ENCODE results near the gene ZNF33B.

The ZNF33B gene

DNA sequence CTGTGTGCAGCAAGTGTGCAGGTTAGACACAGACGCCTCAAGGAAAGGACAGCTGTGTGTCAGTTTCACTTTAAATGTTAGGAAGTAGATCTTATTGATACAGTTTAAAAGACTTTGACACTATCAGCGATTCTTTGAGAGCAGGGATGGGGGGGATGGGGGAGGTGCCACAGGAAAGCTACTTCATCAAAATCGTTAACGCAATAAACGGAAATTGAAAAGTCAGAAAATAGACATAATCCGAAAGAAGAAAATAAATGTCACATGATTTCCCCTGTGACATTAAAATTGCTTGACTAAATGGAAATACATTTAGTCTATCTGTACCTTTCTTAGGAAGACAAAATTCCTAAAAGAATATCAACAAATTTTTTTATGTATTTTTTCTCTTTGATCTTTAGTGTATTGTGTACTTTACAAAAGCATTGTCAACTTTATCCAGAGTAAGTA, 476 bp upstream of the ZNF33B start:
- peak overlapping the region; percentile 90 for H3K4me3 Mint-ChIP-seq
- H3K9me3 Mint-ChIP-seq = no peaks in the 10 kb centered on the region
- peaks cover 14% of the 10 kb centered on the region for H3K4me1 Mint-ChIP-seq (ENCODE audit: low read depth)
- H3K27me3 Mint-ChIP-seq = no peaks in the 10 kb centered on the region
- intact Hi-C loops (cut with micrococcal nuclease) = loop anchor here (1.0 to 10.0 kb wide), 2 partner anchors 86 to 146 kb away; partner anchors contain the start of gene BMS1
- H3K27ac Mint-ChIP-seq = peak overlapping the region; percentile 95
- H3K36me3 Mint-ChIP-seq (ENCODE audit: low read depth) = peaks cover 9% of the 10 kb centered on the region

GRCh38 chr10:42637648-42638054, 719 bp downstream of the ZNF33B start:
- Mint-ChIP-seq H3K4me1 (ENCODE audit: low read depth) (peaks cover 14% of the 10 kb centered on the region), H3K4me3 (peak overlapping the region; percentile 90), H3K9me3 (no peaks in the 10 kb centered on the region), H3K27me3 (no peaks in the 10 kb centered on the region), H3K36me3 (ENCODE audit: low read depth) (peaks cover 9% of the 10 kb centered on the region), H3K27ac (peak overlapping the region; percentile 95)
- intact Hi-C loops (cut with micrococcal nuclease) = loop anchor here (1.0 to 10.0 kb wide), 2 partner anchors 84 to 147 kb away; partner anchors contain the start of gene BMS1

DNA sequence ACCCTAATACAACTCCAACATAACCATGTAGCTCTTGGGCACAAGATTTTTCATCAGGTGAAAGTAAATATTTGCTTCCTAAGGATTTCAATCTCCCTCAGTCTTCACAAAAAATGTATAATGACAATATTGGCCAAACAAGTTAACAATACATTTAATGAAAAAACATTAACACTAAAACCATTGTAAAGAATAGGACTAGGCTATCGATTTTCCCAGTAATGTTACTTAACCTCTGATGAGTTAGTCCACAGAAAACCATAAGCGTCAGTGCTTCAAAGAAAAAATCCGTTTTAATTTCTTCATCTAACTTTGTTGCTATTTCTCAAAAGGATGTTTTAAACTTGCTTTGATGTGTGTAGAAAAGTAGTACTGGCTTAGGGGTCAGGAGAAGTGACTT, 1.2 kb downstream of the ZNF33B start:
- intact Hi-C loops (cut with micrococcal nuclease) = loop anchor here (10.0 kb wide), 1 partner anchor 148 kb away; the partner anchor contains the start of gene BMS1
- Mint-ChIP-seq H3K36me3 (ENCODE audit: low read depth) (peaks cover 9% of the 10 kb centered on the region), H3K27me3 (no peaks in the 10 kb centered on the region), H3K27ac (peak overlapping the region; percentile 95), H3K9me3 (no peaks in the 10 kb centered on the region), H3K4me3 (no peak overlapping the region), H3K4me1 (ENCODE audit: low read depth) (peaks cover 14% of the 10 kb centered on the region)

- Mint-ChIP-seq H3K36me3 (ENCODE audit: low read depth) (peaks cover 25% of the 10 kb centered on the region), H3K27me3 (no peaks in the 10 kb centered on the region), H3K9me3 (no peaks in the 10 kb centered on the region), H3K4me1 (ENCODE audit: low read depth) (peaks cover 13% of the 10 kb centered on the region), H3K27ac (no peak overlapping the region), H3K4me3 (no peak overlapping the region)
- intact Hi-C loops (cut with micrococcal nuclease) = loop anchor here (10.0 kb wide), 1 partner anchor 150 kb away; the partner anchor contains the start of gene BMS1
Measured at GRCh38 chr10:42635098-42635497, 3.3 kb downstream of the ZNF33B start.

DNA sequence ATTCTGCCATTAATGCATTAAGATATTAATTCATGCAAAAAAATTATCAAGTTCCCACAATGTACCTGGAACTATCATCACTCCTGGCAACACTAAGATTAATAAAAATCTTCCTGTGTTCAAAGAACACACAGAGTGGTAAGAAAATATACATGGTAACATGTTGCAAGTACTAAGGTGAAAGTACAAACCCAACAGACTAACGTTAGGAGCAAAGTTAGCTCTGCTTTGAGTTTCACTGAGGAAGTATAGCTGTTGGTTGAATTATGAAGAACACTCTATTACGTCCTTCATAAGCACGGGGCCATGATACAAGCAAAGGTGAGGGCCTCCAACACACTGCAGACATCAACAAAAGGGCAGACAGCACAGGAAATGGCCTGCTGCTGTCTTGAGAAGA, 5.8 kb downstream of the ZNF33B start:
- H3K36me3 Mint-ChIP-seq (ENCODE audit: low read depth) = peaks cover 38% of the 10 kb centered on the region
- peaks cover 14% of the 10 kb centered on the region for H3K4me1 Mint-ChIP-seq (ENCODE audit: low read depth)
- no peak overlapping the region for H3K27ac Mint-ChIP-seq

GRCh38 chr10:42630537-42631134, 7.7 kb downstream of the ZNF33B start:
- Mint-ChIP-seq H3K36me3 (ENCODE audit: low read depth) (peaks cover 53% of the 10 kb centered on the region), H3K4me1 (ENCODE audit: low read depth) (peaks cover 13% of the 10 kb centered on the region), H3K4me3 (no peak overlapping the region), H3K27ac (no peak overlapping the region), H3K27me3 (no peaks in the 10 kb centered on the region), H3K9me3 (no peaks in the 10 kb centered on the region)
- intact Hi-C loops (cut with micrococcal nuclease) = loop anchor here (10.0 kb wide), 1 partner anchor 154 kb away; the partner anchor contains the start of gene BMS1

More for the DNA sequence above, 5.8 kb downstream of the ZNF33B start:
- Mint-ChIP-seq H3K9me3 (no peaks in the 10 kb centered on the region), H3K4me3 (no peak overlapping the region), H3K27me3 (no peaks in the 10 kb centered on the region)
- intact Hi-C loops (cut with micrococcal nuclease) = loop anchor here (10.0 kb wide), 1 partner anchor 152 kb away; the partner anchor contains the start of gene BMS1

GRCh38 chr10:42623929-42624328, 14.4 kb downstream of the ZNF33B start:
- intact Hi-C loops (cut with micrococcal nuclease) = no loop called here
- Mint-ChIP-seq H3K27me3 (no peaks in the 10 kb centered on the region), H3K36me3 (ENCODE audit: low read depth) (peaks cover 72% of the 10 kb centered on the region), H3K4me3 (no peak overlapping the region), H3K27ac (no peak overlapping the region), H3K9me3 (peaks cover 14% of the 10 kb centered on the region), H3K4me1 (ENCODE audit: low read depth) (no peaks in the 10 kb centered on the region)

GRCh38 chr10:42618424-42618823, 19.9 kb downstream of the ZNF33B start:
- intact Hi-C loops (cut with micrococcal nuclease) = no loop called here
- Mint-ChIP-seq H3K4me1 (ENCODE audit: low read depth) (no peaks in the 10 kb centered on the region), H3K27me3 (no peaks in the 10 kb centered on the region), H3K36me3 (ENCODE audit: low read depth) (peaks cover 43% of the 10 kb centered on the region), H3K27ac (no peak overlapping the region), H3K9me3 (peaks cover 5% of the 10 kb centered on the region), H3K4me3 (no peak overlapping the region)

DNA sequence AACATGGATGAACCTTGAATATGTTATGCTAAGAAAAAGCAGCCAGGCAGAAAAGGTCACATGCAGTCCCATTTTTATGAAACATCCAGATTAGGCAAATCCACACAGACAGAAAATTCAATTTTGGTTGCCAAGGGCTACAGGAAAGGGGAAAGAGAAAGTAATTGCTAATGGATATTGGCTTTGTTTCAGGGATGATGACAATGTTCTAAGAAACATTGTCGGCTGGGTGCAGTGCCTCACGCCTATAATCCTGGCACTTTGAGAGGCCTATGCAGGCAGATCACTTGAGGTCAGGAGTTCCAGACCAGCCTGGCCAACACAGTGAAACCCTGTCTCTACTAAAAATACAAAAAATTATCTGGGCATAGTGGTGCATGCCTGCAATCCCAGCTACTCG, 23.0 kb downstream of the ZNF33B start:
- intact Hi-C loops (cut with micrococcal nuclease) = no loop called here

GRCh38 chr10:42609872-42610271, 28.5 kb downstream of the ZNF33B start:
- Mint-ChIP-seq H3K36me3 (ENCODE audit: low read depth) (peaks cover 45% of the 10 kb centered on the region), H3K27ac (no peak overlapping the region), H3K4me3 (no peak overlapping the region), H3K9me3 (peaks cover 34% of the 10 kb centered on the region), H3K27me3 (no peaks in the 10 kb centered on the region), H3K4me1 (ENCODE audit: low read depth) (no peaks in the 10 kb centered on the region)
- intact Hi-C loops (cut with micrococcal nuclease) = no loop called here

More for the DNA sequence above, 23.0 kb downstream of the ZNF33B start:
- no peaks in the 10 kb centered on the region for H3K9me3 Mint-ChIP-seq
- H3K27ac Mint-ChIP-seq = no peak overlapping the region
- peaks cover 28% of the 10 kb centered on the region for H3K36me3 Mint-ChIP-seq (ENCODE audit: low read depth)
- H3K4me1 Mint-ChIP-seq (ENCODE audit: low read depth) = no peaks in the 10 kb centered on the region
- H3K27me3 Mint-ChIP-seq = no peaks in the 10 kb centered on the region
- H3K4me3 Mint-ChIP-seq = no peak overlapping the region

GRCh38 chr10:42598249-42598873, 40.0 kb downstream of the ZNF33B start:
- Mint-ChIP-seq H3K36me3 (ENCODE audit: low read depth) (peaks cover 38% of the 10 kb centered on the region), H3K4me1 (ENCODE audit: low read depth) (no peaks in the 10 kb centered on the region), H3K27ac (no peak overlapping the region), H3K4me3 (no peak overlapping the region), H3K27me3 (no peaks in the 10 kb centered on the region), H3K9me3 (peaks cover 34% of the 10 kb centered on the region)
- intact Hi-C loops (cut with micrococcal nuclease) = no loop called here

DNA sequence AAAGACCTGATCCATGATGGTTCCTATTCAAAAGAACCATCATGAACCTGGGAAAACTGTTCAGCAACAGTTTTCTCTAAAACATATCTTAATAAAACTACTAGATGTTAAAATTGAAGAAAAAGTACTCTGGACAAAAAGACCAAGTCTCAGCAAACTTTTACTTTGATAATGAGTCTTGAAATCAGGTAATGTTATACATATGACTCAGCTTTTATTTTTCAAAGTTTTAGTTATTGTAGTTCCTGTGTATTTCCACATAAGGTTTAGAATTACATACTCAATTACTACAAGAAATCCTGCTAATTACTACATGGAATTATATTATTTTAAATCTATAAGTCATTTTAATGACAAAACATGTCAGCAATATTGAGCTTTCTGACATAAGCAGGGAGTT, 42.2 kb downstream of the ZNF33B start:
- H3K4me3 Mint-ChIP-seq = no peak overlapping the region
- peaks cover 44% of the 10 kb centered on the region for H3K36me3 Mint-ChIP-seq (ENCODE audit: low read depth)
- peaks cover 51% of the 10 kb centered on the region for H3K9me3 Mint-ChIP-seq
- intact Hi-C loops (cut with micrococcal nuclease) = no loop called here
- no peaks in the 10 kb centered on the region for H3K27me3 Mint-ChIP-seq
- no peak overlapping the region for H3K27ac Mint-ChIP-seq
- H3K4me1 Mint-ChIP-seq (ENCODE audit: low read depth) = no peaks in the 10 kb centered on the region

DNA sequence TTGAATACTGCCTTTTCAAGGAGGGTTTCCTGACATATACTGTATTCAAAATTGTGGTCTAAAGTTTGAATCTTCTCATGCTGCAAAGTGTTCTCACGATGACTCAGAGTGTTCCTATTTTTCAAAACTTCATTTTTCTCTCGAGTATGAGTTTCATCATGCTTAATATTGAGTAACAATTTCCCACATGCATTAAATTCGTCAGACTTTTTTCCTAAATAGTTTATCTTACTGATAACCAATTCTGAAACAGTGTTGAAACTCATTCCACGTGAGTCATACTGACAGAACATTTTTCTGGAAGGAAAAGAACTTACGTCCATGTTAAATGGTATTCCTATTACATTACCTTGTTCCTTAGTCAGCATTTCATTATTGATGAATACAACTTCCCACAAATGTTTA, 44.1 kb downstream of the ZNF33B start:
- Mint-ChIP-seq H3K9me3 (peaks cover 66% of the 10 kb centered on the region), H3K4me3 (no peak overlapping the region), H3K36me3 (ENCODE audit: low read depth) (peaks cover 50% of the 10 kb centered on the region), H3K27ac (no peak overlapping the region), H3K4me1 (ENCODE audit: low read depth) (no peaks in the 10 kb centered on the region), H3K27me3 (no peaks in the 10 kb centered on the region)
- intact Hi-C loops (cut with micrococcal nuclease) = no loop called here

DNA sequence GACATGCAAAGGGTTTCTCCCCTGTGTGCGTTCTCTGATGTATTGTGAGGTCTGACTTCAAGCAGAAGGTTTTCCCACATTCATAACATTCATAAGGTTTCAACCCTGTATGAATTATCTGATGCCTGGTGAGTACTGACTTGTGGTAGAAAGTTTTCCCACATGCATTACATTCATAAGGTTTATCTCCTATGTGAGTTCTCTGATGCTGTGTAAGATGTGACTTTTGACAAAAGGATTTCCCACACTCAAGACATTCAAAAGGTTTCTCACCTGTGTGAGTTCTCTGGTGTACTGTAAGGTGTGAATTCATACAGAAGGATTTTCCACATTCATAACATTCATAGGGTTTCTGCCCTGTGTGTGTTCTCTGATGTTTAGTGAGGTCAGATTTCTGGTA, 45.1 kb downstream of the ZNF33B start:
- Mint-ChIP-seq H3K36me3 (ENCODE audit: low read depth) (peaks cover 55% of the 10 kb centered on the region), H3K4me3 (no peak overlapping the region), H3K4me1 (ENCODE audit: low read depth) (no peaks in the 10 kb centered on the region), H3K9me3 (peaks cover 74% of the 10 kb centered on the region), H3K27me3 (no peaks in the 10 kb centered on the region), H3K27ac (no peak overlapping the region)
- intact Hi-C loops (cut with micrococcal nuclease) = no loop called here
